NB4 (cell line): ENCODE results near the gene TSPAN11.

Experiments
- MYC ChIP-seq: IDR thresholded peaks from 2 replicates; pipeline ENCODE4 v1.6.1; 2011; ENCODE audit warnings: low read depth, low read length
- POLR2A ChIP-seq: IDR thresholded peaks from 2 replicates; pipeline ENCODE4 v1.6.1; 2011; ENCODE audit warnings: mild to moderate bottlenecking; ENCODE audit not compliant: insufficient read length; ENCODE audit errors: extremely low read depth
- TF ChIP-seq, protein P1 (sequence below): IDR thresholded peaks from one replicate; pipeline ENCODE4 v1.5.1; 2012; ENCODE audit warnings: low read depth, low read length
- TF ChIP-seq, protein P2 (sequence below): IDR thresholded peaks from 2 replicates; pipeline ENCODE4 v1.6.1; 2011; ENCODE audit warnings: low read depth, low read length

DNA sequence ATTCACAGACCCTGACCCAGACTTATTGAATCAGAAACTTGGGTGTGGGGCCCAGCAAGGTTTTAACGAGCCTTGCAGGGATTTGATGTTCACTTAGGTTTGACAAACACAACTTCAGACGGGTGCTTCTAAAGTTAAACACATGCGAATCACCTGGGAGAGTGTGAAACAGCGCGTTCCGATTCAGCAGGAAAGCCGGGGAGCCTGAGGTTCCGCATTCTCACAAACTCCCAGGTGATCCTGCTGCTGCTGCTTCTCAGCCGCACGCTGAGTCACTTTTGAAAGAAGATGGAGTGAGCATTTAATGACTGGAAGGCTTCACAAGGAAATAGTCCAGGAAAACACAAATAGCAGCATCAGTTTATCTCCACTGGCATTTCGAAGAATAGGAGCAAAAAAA is 102.9 kb downstream of the TSPAN11 start:
- TF ChIP-seq, protein P1, sequence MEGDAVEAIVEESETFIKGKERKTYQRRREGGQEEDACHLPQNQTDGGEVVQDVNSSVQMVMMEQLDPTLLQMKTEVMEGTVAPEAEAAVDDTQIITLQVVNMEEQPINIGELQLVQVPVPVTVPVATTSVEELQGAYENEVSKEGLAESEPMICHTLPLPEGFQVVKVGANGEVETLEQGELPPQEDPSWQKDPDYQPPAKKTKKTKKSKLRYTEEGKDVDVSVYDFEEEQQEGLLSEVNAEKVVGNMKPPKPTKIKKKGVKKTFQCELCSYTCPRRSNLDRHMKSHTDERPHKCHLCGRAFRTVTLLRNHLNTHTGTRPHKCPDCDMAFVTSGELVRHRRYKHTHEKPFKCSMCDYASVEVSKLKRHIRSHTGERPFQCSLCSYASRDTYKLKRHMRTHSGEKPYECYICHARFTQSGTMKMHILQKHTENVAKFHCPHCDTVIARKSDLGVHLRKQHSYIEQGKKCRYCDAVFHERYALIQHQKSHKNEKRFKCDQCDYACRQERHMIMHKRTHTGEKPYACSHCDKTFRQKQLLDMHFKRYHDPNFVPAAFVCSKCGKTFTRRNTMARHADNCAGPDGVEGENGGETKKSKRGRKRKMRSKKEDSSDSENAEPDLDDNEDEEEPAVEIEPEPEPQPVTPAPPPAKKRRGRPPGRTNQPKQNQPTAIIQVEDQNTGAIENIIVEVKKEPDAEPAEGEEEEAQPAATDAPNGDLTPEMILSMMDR, result no peak
- TF ChIP-seq POLR2A (no peak), MYC (no peak)
- TF ChIP-seq, protein P2, sequence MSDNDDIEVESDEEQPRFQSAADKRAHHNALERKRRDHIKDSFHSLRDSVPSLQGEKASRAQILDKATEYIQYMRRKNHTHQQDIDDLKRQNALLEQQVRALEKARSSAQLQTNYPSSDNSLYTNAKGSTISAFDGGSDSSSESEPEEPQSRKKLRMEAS, result no peak
